WI38 (cell line): ENCODE data around the gene COL20A1.
"Not testable (repeated sequence)": the region's sequence is repeated elsewhere in the genome, so short reads cannot be mapped to it uniquely, and the experiment has no call there.

Source experiments
- H3K4me3 ChIP-seq: 2 replicates; pipeline ENCODE4 v1.5.1; 2011; ENCODE audit warnings: low read depth, mild to moderate bottlenecking, control low read depth, low read length
- CTCF ChIP-seq: IDR thresholded peaks from 2 replicates; pipeline ENCODE4 v1.5.1; 2012; ENCODE audit warnings: low read depth, mild to moderate bottlenecking, control low read depth, low read length

Gene COL20A1

DNA sequence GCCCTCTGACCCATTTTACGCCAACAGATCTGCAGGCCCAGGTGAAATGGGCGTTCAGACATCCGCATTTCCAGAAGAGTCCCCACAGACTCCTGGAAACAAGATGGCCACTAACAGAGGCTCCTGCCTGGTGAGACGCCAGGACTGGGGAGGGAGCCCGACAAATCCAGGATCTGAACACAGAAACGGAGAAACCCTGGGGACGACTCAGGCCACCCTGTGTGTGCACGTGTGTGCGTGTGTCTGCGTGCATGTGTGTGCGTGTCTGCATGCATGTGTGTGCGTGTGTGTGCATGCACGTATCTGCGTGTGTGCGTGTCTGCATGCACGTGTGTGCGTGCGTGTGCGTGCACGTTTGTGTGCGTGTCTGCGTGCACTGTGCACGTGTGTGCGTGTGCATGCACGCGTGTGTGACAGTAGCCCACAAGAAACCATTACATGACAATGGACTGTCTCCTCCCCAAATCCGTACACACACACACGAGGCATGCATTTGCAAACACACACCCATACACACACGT is 43.3 kb downstream of the COL20A1 start:
- H3K4me3 ChIP-seq, result no peak overlapping the region
- no peak for TF ChIP-seq CTCF

- TF ChIP-seq CTCF, result no peak
- no peak overlapping the region for H3K4me3 ChIP-seq
Measured at GRCh38 chr20:63337786-63338420, 44.9 kb downstream of the COL20A1 start.

- not testable (repeated sequence) for H3K4me3 ChIP-seq
Measured at GRCh38 chr20:63339154-63340094, 46.4 kb downstream of the COL20A1 start.

DNA sequence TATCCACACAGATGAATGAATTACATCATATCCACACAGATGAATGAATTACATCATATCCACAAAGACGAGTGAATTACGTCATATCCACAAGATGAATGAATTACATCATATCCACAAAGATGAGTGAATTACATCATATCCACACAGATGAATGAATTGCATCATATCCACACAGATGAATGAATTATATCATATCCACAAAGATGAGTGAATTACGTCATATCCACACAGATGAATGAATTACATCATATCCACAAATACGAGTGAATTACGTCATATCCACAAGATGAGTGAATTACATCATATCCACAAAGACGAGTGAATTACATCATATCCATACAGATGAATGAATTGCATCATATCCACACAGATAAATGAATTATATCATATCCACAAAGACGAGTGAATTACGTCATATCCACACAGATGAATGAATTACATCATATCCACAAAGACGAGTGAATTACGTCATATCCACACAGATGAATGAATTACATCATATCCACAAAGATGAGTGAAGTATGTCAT is 47.2 kb downstream of the COL20A1 start:
- H3K4me3 ChIP-seq, result not testable (repeated sequence)

DNA sequence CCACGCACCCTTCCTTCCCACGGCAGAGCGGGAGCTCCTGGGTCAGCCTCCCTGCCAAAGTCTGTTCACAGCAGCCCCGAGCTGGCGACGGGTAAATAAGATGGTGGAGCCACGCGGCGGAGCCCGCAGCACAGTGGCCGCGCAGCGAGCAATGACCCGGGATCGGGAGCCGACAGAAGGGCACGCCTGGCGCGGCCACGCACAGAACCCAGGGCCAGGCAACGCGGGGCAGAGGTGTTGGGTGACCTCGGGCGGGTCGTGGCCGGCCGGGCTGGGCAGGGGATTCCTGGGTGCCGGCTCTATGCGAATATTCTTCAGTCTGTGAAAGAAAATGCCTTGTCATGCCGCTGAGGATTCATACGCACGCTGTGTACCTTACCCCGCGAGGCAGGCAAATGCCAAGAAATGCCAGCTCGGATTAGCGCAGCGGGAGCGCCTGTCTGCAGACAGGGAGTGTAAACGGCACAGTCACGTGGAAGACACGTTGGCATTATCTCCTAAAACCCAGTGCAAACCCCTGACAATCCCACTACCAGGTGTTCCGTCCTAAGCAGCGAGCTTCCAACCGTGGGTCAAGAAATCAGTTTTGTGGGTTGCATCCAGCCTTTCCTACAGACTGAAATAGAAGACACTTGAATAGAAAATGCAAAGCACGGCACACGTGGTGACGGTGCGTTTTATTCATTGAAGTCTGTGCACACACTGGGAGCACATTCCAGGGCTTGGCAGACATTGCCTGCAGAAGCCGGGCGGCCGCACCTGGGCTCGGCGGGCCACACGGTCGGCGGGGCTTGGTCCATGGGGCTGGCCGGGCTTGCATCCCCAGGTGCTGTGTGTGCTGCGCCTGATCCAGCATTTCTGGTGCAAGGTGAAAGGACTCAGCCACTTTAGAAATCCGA is 49.8 kb downstream of the COL20A1 start:
- no peak overlapping the region for H3K4me3 ChIP-seq
- TF ChIP-seq CTCF, result no peak

DNA sequence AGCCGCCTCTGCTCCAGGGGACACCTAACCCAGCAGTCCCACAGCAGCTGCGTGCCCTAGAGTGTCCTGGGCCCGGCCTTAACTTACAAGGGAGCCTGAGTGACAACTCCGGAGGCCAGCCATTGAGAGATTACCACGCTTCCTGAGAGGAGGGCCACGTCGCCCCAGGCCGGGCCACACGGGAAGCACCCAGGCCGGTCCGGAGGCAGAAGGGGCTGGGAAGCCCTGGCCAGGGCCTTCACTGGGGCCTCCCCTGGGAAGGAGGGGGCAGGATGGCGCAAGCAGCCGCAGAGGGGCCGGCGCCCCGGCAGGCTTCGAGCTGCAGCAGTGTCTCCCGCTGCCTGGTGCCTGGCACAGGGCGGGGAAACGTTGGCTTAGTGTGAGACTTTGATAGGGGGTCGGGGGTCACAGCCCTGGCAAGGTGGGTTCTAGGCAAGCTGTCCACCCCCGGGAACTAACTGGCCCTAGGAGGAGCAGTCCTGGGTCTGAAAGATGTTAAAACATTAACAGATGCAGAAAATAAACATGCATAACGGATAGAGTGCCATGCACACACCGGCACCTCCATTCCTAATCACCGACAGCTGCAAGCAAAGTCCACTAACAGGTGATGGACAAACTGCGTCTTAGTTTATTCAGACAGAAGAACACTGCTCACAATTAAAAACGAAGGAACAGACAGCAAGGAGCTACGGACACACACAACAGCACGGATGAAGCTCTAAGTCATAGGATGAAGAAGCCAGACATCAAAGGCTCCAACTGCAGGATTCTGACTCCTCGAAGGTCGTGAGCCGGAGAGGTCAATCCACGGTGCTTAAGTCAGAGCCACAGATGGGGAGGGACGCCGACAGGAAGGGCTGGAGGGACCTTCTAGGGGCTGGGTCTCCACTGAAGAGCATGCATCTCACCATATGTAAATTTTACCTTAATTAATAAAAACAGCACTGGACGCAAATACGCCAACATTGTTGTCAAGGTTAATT is 50.8 kb downstream of the COL20A1 start:
- TF ChIP-seq CTCF, result no peak
- H3K4me3 ChIP-seq, result no peak overlapping the region

DNA sequence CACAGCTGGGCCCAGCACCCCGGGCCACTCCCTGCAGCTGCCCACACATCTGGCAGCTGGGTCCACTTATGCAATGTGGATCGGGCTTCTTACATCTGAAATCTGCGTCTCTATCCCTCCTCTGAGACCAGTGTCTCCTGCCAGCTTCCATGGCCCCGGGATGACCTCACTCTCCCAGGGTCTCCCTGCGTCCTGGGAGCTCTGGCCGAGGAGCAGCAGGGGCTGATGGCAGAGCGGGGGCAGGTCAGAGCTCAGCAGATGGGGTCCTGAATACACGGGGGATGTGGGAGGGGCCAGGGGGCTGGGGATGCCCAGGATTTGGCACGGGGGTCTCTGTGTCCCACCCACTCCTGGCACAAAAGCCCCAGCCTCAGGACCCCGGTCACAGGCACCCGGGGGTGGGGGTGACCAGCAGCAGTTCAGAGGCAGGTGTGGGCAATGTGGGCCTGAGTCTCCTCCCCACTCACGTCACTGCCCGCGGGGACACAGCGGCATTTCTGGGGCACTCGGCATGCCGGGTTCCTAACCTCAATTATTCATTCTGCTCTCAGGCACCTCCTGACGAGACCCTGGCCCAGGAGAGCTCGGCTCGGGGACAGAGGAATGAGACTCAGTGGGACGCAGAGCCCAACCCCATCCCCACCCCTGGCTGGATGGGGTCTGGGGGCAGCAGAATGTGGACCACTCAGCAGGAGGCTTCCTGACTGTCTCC is 51.8 kb downstream of the COL20A1 start:
- TF ChIP-seq CTCF, result no peak
- no peak overlapping the region for H3K4me3 ChIP-seq
